ENCODE measurements around the gene METTL24.

- TF ChIP-seq ZNF274 (IDR thresholded peaks at IDR 0.05; ENCODE audit: borderline replicate concordance, extremely low read depth, low read length) (no peak), KDM1A (IDR thresholded peaks at IDR 0.05; ENCODE audit: borderline replicate concordance, low read length) (no peak), E2F6 (IDR thresholded peaks at IDR 0.05) (no peak), RBBP5 (IDR thresholded peaks at IDR 0.05; ENCODE audit: borderline replicate concordance, low read depth, low read length) (no peak), POLR2AphosphoS5 (IDR thresholded peaks at IDR 0.05; ENCODE audit: low read depth, low read length) (no peak), JUN (IDR thresholded peaks at IDR 0.05; ENCODE audit: low read depth, low read length) (no peak), POLR2A (IDR thresholded peaks at IDR 0.05; ENCODE audit: control extremely low read depth in 1 of 2, low read depth in 2 of 2, low read length in 2 of 2) (no peak), SP1 (IDR thresholded peaks at IDR 0.05; ENCODE audit: low read depth, low read length) (no peak), CREB1 (IDR thresholded peaks at IDR 0.05) (no peak), CEBPB (IDR thresholded peaks at IDR 0.05; ENCODE audit: low read depth, low read length) (no peak)
- TF ChIP-seq, protein P1, sequence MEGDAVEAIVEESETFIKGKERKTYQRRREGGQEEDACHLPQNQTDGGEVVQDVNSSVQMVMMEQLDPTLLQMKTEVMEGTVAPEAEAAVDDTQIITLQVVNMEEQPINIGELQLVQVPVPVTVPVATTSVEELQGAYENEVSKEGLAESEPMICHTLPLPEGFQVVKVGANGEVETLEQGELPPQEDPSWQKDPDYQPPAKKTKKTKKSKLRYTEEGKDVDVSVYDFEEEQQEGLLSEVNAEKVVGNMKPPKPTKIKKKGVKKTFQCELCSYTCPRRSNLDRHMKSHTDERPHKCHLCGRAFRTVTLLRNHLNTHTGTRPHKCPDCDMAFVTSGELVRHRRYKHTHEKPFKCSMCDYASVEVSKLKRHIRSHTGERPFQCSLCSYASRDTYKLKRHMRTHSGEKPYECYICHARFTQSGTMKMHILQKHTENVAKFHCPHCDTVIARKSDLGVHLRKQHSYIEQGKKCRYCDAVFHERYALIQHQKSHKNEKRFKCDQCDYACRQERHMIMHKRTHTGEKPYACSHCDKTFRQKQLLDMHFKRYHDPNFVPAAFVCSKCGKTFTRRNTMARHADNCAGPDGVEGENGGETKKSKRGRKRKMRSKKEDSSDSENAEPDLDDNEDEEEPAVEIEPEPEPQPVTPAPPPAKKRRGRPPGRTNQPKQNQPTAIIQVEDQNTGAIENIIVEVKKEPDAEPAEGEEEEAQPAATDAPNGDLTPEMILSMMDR (IDR thresholded peaks at IDR 0.05; ENCODE audit: control extremely low read depth in 1 of 3, insufficient read depth in 1 of 3, low read depth in 1 of 3, low read length in 3 of 3): no peak
Observed at GRCh38 chr6:110368284-110368683, 10.1 kb upstream of the METTL24 start.
